NCI-H2227 treated with DMSO at 0.1 percent for 48 hours (cell line): ENCODE data around the gene DSE.

ENCODE experiments used
- DNase-seq: peaks from one replicate; lab custom pipeline; 2025; lab: John Stamatoyannopoulos, UW

Gene DSE

DNA sequence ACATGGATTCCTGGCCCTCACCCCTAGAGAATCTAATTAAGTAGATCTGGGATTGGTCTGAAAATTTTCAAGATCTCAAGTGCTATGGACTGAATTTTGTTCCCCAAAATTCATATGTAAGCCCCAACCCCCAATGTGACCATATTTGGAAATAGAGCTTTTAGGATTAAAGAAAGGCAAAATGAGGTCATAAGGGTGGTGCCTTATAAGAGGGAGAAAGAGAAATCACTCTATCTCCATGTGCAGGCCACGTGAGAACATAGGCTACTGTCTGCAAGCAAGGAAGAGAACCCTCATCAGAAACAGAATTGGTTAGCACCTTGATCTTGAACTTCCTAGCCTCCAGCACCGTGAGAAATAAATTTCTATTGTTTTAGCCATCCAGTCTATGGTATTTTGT is 8.5 kb upstream of the DSE start:
- no peak for DNase-seq

DNA sequence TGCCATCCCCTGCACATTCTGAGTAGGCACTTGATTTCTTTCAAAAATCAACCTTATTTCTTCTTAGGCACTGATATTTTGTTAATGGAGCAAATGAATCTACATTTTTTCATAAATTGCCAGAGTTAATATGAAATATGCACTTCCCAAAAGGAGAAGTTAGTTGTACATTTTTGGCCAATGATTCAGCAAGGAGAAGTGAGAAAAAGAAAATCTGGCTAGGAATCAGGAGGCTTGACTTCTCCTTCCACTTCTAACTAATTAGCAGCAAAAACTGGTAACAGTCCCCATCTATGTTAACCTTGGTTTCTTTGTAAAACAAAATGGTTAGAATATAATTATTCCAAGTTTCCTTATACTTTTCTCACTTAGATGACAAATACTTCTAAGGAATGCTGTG is 7.0 kb upstream of the DSE start:
- no peak for DNase-seq

DNA sequence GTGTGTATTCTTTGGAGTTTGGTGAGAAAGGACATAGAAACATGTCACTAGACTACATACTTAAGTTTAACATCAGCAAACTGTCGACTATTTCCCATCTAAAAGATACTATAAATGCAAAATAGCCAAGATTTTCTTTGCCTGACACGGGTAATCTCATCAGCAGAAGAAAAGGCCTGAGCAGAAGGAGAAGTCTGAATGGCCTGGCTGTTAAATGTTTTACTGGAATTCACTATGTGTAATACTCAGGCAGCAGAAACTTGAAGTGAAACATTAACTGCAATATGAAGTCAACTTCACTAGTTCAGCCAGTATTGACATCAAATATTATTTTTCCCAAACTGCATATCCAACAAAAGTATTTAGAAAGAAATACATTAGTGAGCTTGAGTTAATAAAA is 6.4 kb upstream of the DSE start:
- DNase-seq = no peak

DNA sequence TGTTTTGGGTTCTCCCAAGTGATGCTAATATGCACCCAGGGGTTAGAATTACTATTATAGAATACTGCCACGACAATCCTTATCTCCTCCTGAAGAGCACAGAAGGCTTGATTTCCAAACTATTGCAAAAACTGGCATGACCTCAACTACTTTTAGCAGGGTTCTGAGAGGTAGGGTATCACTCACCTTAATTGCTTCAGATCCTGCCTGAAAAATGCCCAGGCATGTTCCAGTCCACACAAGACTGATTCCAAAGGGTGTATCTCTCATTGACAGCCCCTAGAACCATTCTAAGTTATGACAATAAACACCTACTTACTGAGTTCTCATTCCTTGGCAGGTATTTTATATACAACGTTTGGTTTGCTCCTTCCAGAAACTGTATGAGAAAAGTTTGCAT is 5.0 kb upstream of the DSE start:
- DNase-seq = no peak

DNA sequence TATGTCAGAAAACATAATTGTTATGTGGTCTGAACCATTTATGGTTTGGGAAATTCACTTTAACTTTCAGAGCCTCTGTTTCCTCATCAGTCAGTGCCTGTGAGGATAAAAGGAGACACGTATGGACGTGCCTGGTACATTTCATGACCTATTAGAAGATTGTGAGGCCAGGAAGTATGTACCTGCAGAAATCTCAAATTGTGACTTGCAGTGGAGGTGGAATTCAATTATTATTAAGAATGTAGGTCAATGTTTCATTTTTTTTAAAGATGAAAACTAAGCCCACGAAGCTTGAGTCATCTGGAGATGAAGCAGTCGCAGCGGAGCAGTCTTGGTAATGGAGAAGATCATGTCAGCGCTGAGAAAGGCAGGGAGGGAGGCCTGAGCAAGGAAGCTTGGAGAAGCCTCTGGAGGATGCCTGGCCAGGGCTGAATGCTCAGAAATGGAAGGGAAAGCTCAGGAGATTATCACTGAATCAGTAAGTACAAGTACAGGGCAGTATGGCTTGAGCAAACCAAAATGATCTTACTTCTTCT is 3.9 kb upstream of the DSE start:
- DNase-seq = no peak

DNA sequence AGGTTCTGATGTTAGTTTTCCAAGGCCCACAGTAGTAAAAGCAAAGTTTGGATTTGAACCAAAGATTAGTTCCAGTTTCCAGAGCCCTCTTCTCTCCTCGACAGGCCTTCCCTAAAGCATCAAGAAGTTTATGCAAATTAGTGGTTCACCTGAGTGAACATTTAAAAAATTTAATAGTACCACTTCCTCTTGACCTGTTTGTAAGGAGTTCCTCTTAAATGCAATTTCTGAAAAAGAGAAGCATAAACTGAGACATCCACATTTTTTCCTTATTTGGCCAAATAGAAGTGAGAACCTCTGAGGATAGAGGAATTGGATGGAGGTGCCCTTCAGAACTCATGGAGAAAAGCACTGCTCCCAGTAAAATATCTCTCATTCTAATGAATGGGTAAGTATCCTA is 1.2 kb upstream of the DSE start:
- DNase-seq = no peak

DNA sequence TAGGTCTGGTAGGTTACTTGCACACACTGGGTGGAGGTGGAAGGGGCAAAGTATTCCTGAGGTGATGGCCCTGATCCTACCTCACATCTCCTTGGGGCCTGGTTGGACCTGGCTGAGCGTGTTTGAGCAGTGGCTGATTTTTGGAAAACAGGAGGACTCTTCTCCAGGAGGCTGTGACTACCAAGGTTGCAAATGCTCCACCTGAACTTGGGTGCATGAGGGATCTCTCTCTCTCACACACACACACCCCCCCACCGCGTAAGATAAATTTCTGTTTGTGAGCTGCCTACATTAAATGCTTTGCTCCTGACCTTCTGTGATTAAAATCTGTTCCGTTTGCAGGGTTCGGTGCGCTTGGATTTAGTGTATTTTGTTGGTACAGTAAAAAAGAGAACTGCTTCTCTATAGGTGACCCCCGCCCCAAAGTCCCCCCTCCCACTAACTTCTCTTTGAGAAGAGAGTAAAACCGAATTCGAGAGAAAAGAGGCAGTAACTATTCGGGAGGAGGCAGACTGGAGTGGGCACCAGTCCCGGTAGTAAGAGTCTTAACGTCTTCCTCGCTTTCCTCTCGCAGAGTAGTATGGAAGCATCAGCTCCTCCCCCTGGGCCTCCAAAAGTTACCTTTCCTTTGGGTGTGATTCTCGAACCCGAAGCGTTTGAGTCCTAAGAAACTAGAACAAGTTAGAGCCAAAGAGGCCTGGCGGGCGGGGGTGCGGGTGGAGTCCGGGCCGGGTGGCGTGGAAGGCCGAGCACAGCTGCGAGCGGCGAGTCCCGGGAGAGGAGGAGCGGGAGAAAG is 585 bp upstream of the DSE start:
- peak; percentile 32 for DNase-seq

DNA sequence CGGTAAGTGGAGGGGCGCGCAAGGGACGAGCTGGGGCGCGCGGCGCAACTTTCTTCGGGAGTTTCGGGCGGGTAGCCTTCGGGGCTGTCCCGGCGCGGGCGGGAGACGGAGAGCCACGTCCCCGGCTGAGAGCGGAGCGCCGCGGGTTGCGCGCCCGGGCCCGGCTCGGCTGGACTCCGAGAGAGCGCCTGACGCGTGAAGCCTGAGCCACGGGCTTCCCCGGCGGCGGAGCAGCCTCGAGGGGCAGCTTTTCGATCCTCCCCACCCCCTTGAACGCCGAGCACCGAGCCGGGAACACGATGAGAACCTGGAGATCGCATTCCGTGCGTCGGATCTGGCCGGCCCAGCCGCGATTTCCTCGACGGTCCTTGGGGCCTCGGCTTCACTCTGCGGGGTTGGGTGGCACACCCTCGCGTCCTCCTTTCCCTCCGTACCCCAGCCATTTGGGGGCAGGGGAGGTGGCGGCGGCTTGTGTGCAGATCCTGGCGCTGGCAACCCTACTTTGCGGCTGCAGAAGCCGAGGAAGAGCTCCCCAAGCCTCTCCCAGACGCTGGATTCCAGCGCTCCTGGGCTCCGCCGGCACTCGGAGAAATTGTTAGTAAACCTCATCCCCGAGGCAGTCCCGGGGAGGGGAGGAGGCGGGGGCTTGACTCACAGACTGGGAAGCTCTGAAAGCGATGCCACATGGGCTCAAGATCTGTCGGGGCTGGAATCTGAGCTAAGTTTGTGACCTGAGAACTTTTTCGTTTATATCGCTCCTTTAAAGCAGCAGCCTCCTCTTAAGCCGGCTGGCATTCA is 572 bp downstream of the DSE start:
- DNase-seq = peak; percentile 8

DNA sequence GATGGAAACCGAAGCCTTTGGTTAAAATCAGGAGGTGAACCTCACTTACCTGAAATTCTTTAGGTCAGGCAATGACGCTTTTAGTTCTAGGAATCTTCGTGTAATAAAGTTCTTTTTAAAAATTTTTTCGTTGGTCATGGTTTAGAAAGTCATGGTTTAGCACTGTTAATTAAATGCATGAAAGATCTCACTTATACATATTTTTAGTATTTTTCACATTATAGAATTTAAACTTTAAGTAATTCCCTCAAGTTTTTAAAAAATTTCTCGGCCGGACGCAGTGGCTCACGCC is 1.1 kb downstream of the DSE start:
- no peak for DNase-seq

DNA sequence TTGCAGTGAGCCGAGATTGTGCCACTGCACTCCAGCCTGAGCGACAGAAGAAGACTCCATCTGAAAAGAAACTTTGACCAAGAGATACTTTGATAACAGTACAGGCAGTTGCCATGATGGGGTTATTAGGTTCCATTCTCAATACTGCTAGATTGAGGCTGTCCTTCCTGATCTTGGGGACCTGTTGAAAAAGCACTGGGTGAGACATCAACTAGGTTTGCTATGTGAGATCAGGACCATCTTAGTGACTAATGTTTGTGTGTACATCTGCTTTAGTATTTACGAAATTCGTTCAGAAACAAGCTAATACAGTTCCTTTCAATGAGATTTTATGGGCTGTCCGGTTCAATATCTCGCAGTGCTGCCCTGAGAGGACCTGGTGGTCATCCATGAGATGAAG is 2.6 kb downstream of the DSE start:
- no peak for DNase-seq

DNA sequence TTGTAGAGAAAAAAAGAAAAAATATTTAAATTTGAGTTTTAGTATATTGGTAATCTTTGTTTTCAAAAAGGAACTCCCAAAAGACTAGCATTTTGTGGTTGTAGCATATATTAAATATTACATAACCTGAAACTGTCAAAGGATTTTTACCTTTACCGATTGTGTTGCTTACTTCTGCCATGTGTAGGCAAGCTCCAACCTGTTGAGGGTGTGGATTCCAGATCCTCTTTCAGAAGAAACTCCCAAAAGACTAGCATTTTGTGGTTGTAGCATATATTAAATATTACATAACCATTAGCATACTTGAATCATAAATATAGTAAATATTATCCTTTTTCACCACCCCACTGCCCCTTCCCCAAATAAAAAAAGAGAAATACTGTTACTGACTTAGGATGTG is 3.2 kb downstream of the DSE start:
- no peak for DNase-seq

DNA sequence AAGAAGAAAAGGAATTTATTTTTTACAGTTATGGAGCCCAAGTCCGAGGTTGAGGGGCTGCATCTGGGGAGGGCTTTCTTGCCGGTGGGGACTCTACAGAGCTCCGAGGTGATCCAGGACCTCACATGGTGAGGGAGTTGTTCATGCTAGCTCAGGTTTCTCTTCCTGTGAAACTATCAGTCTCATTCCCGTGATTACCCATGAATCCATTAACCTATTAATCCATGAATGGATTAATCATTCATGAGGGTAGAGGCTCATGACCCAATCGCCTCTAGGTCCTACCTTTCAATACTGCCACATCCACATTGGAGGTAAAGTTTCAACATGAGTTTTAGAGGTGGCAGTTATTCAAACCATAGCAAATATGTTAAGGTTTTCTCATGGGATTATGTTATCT is 3.8 kb downstream of the DSE start:
- DNase-seq = no peak

DNA sequence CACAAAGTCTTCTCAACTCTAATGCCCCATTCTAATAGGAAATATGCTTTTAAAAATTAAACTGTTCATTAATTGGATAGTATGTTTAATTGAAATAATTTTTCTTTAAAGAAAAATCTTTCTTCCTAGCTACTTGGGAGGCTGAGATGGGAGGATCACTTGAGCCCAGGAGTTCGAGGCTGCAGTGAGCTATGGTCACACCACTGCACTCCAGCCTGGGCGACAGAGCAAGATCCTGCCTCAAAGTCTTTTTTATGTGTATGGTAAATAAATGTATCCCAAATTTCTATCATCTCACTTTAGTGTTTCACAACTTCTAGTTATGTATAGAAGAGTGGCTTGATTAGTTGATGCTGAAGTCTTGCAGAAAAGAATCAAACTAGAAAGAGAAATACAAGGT is 4.5 kb downstream of the DSE start:
- DNase-seq = no peak

DNA sequence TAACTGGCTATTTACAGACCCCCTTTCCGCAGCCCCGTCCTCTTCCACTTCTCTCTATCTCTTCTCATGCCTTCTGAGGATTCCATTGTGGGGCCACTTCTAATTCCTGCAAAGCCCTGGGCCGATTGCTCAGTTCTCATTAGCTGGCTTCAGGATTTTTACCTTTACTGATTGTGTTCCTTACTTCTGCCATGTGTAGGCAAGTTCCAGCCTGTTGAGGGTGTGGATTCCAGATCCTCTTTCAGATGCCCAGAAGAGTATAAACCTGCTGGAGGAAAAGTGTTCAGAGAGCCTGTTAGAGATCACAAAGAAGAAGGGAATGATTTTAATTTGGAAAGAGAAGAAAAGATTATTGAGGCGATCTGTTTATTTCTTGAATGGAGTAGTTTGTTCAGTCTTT is 5.4 kb downstream of the DSE start:
- DNase-seq = no peak

DNA sequence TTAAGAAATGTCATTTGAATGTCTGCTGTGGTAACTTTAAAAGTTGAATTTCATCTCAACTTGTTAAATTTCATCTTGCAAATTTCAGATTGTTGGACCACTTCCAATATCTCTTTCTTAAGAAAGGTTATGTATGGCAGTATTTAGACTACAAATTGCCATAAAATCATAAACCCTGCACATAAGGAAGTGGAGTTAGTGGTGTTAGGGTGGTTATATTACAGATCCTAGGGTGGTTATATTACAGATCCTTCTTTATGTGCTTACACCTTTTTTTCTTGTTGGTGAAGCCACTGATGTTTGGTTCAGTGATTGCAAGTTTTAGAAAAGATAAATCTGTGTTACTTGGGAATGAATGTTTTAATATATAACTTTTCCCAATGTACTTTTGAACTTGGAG is 9.0 kb downstream of the DSE start:
- no peak for DNase-seq

DNA sequence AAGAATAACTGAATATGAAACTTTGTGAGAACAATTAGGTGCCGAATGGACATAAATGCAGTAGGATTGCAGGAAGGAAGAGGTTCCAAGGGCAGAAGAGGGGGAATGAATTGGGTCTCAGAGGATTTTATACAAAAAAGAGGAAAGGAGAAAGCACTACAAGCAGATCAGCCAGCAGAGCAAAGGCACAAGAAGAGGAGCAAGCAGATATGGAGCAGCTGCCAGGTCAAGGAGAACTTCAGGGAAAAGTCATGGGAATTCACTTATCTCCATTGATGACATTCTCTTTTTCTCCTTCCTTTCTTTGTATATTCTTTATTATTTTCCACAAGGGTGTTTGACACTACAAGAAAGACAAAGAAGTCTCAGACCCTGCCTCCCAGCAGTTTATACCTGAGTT is 9.6 kb downstream of the DSE start:
- DNase-seq = no peak

DNA sequence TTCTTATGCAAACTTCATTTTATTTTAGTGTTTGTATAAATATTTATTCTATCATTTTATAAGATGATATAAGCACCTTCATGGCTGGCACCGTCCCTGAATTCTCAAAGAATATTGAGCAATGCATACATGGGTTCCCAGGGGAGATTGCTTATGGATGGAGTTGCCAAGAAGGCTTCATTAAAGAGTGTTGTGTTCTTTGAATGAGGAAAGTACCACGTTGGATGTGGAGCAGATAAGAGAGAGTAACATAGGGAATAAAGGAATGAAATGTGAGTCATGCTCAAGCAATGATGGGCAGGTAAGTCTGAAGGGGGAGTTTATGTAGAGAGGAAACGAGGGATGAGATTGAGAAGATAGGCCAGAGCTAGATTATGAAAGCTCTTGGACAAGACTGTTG is 10.3 kb downstream of the DSE start:
- no peak for DNase-seq

DNA sequence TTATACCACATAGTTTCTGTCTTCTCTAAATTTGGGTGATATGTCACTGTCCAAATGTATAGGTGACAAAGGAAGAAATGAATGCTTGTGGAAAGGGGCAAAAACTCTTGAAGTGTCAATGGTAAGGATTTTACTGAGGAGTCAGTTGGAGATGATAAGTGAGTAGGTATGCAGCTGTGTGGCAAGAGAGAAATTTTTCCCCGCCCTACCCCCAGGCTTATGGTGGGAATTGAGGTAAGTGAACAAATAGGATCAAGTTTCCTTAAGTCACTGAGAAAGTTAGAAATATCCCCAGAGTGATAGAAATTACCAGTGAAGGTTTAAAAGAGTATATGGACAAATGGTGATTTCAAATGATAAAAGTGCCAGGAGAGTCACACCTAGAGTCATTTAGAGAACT is 11.8 kb downstream of the DSE start:
- DNase-seq = no peak

DNA sequence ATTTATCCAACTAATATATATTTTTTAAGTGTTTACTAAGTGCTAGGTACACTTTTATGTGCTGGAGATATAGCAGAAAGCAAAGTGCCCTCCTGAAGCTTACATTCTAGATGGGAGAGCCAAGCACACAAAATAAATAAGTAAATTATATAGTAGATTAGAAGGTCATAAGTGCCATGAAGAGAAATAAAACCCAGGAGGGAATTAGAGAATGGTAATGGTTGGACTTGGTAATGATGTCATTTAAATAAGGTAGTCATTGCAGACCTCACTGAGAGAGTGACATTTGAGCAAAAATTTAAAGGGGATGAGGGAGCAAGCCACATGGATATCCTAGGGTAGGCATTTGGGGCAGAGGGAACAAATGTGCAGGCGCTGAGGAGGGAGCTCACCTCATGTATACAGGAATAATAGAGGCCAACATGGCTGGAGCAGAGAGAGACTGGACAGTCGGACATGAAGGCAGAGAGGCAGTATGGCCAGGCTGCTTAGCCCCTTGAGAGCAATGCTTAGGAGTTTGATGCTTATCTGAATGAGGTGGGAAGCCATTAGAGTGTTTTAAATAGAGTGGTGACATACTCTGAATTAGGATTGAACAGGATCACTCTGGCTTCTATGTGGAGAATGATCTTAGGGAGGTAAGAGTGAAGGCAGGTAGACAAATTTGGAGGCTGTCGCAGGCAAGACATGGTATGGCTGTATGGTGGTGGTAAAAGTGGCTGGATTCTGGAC is 14.1 kb downstream of the DSE start:
- DNase-seq = no peak

DNA sequence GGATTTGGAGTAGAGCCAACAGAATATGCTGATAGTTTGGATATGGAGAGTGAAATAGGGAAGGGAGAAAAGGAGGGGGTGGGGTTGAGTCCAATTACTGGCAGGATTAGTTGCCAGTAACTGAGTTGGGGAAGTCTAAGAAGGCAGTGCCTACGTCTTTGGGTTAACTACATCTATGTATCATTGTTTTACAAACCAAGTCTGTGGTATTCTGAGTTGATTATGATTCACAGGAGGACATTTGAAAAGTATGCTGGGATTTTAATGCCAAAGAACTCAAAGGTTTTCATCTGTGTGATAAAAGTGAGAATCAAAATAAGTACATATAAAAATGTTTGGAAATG is 14.7 kb downstream of the DSE start:
- DNase-seq = no peak

DNA sequence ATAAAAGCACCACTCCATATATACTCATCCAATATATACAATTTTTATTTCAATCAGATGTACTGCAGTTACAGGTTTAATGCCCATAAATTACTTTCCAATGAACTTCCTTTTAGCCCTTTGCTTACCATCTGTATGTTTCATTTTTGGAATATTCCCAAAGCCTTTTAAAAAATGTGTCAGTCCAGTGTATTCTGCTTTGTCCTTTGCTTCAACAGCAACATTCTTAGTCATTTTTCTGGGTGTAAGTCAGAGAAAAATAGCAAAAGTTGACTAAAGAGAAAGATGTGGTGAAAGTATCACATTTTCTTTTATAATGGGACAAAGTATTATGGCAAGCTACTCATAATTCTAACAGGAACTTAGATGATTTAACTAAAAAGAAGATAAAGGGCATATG is 15.2 kb downstream of the DSE start:
- DNase-seq = no peak

DNA sequence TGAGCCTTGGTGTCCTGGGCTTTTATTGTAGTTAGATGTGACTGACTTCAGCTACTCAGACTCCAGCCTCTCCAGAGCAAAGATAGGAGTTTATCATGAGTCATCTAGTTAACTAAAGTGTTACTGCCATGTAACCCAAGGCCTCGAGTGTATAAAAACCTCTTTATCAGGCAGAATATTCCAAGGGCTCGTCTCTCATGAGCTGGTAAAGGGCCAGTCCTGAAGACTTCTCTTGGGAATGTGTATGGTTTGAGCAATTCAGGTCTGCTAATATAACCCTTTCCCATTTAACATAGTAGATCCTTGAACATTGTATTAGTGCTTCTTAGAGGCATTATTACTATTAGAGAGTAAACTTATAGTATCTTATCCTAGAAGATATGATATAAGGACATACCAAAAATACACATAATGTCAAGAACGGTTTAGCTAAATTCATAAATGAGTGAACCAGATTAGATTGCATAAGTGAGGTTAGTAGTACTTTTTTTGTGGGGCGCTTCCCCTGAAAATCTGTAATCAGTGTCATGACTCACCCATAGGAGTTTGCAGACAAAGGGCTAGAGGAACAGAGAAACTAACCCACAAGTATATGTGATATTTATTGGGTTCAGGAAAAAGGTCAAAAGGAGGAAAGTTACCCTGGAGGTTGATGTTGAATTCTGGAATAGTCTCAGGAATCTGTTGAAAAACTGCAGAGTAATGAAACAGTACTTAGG is 16.0 kb downstream of the DSE start:
- no peak for DNase-seq

DNA sequence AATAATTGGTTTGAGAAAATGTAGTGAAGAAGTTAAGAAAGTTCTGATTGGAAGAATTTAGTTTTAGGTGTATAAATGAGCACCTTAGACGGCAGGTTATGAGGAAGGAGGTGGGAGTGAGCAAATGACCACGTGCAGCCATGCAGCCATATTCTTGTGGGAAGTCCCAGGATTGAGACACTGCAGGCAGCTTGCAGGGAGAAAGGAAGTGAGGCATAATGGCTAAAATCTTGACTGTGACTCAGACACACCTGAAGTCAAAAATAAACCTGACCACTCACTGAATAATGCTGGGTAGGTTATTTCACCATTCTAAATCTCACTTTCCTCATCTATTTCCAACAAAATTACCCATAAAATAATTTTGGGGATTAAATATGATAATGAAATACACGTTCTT is 16.6 kb downstream of the DSE start:
- DNase-seq = no peak
